Activated CD4-positive, alpha-beta memory T cell treated with anti-CD3 and anti-CD28 coated beads for 36 hours (primary cell): ENCODE results near the gene FGFRL1. TPM values are rescaled to one million over a fixed set of nuclear protein-coding genes. Genes with fewer than 3 reads are reported as not detected.

ENCODE experiments used
- CTCF ChIA-PET: fragments of 350-600 bp; sonication (Branson Sonifier 250); formaldehyde crosslinking; loops from one replicate; lab custom pipeline; 2021; ENCODE audit warnings: antibody characterized with exemption, inconsistent platforms; lab: Charles Lee
- POLR2A ChIA-PET: fragments of 350-600 bp; sonication (Branson Sonifier 250); formaldehyde crosslinking; loops from one replicate; lab custom pipeline; 2021; ENCODE audit warnings: antibody characterized with exemption; lab: Charles Lee
- DNase-seq: peaks from one replicate; pipeline ENCODE4 v3.0.0-alpha.2; 2020
- H3K27ac Mint-ChIP-seq: one replicate; pipeline ENCODE4 v1.8.0; 2021; ENCODE audit warnings: mixed read lengths
- H3K27me3 Mint-ChIP-seq: one replicate; pipeline ENCODE4 v1.8.0; 2021; ENCODE audit warnings: mixed read lengths
- H3K36me3 Mint-ChIP-seq: one replicate; pipeline ENCODE4 v1.8.0; 2021; ENCODE audit warnings: mixed read lengths
- H3K4me1 Mint-ChIP-seq: one replicate; pipeline ENCODE4 v1.8.0; 2021; ENCODE audit warnings: low read depth, mixed read lengths
- H3K4me3 Mint-ChIP-seq: one replicate; pipeline ENCODE4 v1.8.0; 2021; ENCODE audit warnings: mild to moderate bottlenecking, mixed read lengths
- H3K9me3 Mint-ChIP-seq: one replicate; pipeline ENCODE4 v1.8.0; 2021; ENCODE audit warnings: mixed read lengths
- intact Hi-C: fragments of 100-400 bp; cut with micrococcal nuclease; formaldehyde crosslinking; loops from one replicate; pipeline ENCODE4 v1.15.1; 2023
- total RNA-seq, 2 experiments: library from RNA; stranded (reverse); gene quantifications; one replicate each; pipeline ENCODE4 v1.2.3, GENCODE V29; 2021

Gene FGFRL1
- total RNA-seq, 2 experiments from 2014 or later: 12.2 to 15.1 TPM

DNA sequence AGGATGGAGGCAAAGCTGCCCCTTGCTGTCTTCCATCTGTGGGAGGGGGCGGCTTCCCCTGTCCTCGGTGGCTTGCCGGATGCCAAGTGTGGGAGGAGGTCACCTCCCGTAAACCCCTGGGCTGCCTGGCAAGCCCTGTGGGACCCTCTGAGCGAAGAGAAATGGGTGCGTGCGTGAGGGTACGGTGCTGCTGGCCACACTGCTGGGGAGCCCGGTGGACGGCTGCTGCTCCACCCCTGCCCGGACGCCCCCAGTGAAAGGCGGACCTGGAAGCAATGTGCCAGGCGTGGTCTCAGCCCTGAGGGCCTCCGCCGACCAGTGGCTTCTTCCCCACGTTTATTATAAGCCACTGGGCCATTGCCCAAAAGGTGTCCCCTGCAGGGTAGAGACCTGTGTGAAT is 29.1 kb upstream of the FGFRL1 start:
- ChIA-PET CTCF (no interaction called here), POLR2A (no interaction called here)
- H3K9me3 Mint-ChIP-seq: no peaks in the 10 kb centered on the region
- no peak overlapping the region for H3K4me3 Mint-ChIP-seq
- H3K27ac Mint-ChIP-seq: no peak overlapping the region
- no peaks in the 10 kb centered on the region for H3K27me3 Mint-ChIP-seq
- peaks cover 14% of the 10 kb centered on the region for H3K4me1 Mint-ChIP-seq
- H3K36me3 Mint-ChIP-seq: no peaks in the 10 kb centered on the region
- intact Hi-C loops: no loop called here
- no peak for DNase-seq

DNA sequence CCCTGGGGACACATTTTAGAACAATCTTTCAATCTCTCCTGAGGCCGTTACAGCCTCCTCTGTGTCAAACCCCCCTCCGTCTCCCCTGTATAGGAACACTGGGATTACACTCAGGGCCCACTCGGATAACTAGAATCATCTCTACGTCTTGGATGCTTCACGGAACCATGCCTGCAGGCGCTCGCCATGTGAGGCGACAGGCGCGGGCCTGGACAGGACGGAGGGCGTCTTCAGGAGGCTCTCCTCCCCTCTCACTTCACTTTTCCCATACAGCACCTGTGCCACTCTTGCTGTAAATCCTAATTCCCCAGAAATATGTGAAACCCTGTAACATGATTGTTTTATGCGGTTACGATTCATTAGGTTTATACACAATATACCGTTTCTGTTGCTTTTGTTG is 28.6 kb upstream of the FGFRL1 start:
- H3K4me1 Mint-ChIP-seq: peaks cover 17% of the 10 kb centered on the region
- POLR2A ChIA-PET: no interaction called here
- H3K27me3 Mint-ChIP-seq: no peaks in the 10 kb centered on the region
- H3K36me3 Mint-ChIP-seq: no peaks in the 10 kb centered on the region
- CTCF ChIA-PET: no interaction called here
- intact Hi-C loops: no loop called here
- H3K9me3 Mint-ChIP-seq: no peaks in the 10 kb centered on the region
- no peak overlapping the region for H3K4me3 Mint-ChIP-seq
- H3K27ac Mint-ChIP-seq: no peak overlapping the region
- no peak for DNase-seq

GRCh38 chr4:984336-985054 is 26.9 kb upstream of the FGFRL1 start:
- no peak overlapping the region for H3K27ac Mint-ChIP-seq
- H3K27me3 Mint-ChIP-seq: no peaks in the 10 kb centered on the region
- peak overlapping the region; percentile 41 for H3K4me3 Mint-ChIP-seq
- POLR2A ChIA-PET: no interaction called here
- H3K4me1 Mint-ChIP-seq: peaks cover 21% of the 10 kb centered on the region
- no peaks in the 10 kb centered on the region for H3K9me3 Mint-ChIP-seq
- no peak for DNase-seq
- intact Hi-C loops: no loop called here
- CTCF ChIA-PET: interaction anchor here (1.8 kb wide), 1 partner anchor 242 kb away, joined by 6 read pairs; no protein-coding TSS in a partner anchor
- no peaks in the 10 kb centered on the region for H3K36me3 Mint-ChIP-seq

DNA sequence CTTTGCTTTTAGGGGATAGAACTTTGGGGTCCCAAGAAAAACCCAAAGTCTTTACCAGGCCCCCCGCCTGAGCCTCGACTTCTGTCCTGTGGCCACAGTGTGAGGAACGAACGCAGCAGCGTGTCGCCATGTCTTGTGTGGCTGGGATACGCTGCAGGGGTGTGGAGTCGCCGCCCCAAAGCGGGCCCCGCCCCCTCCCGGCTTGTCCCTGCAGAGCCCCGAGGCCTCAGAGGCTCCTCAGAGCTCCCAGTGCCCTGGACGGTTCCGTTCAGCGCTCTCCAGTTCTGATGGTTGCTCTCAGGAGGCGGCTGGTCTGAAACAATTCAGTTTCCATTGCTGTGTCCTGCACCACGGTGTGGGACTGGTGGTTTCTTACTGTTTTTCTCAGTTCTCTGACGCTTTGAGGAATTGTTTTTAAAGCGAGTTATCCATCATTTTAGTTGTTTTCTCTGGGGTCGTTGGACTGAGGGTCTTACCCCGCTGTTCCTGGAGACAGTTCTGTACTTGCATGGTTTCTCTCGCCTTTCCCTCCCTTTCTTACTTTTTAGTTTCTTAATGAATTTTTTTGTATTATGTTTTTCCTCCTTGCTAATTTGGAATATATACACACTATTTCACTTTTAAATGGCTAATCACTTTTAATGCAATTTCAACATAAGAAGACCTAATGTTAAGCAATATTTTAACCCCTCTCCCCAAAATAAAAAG is 26.1 kb upstream of the FGFRL1 start:
- peak; percentile 84 for DNase-seq
- intact Hi-C loops: no loop called here
- Mint-ChIP-seq H3K36me3 (no peaks in the 10 kb centered on the region), H3K27ac (no peak overlapping the region), H3K4me1 (peaks cover 21% of the 10 kb centered on the region), H3K27me3 (no peaks in the 10 kb centered on the region), H3K9me3 (no peaks in the 10 kb centered on the region), H3K4me3 (peak overlapping the region; percentile 41)
- CTCF ChIA-PET: interaction anchor here (1.8 to 2.8 kb wide), 2 partner anchors 243 kb away, joined by 6 to 25 read pairs; no protein-coding TSS in a partner anchor
- POLR2A ChIA-PET: no interaction called here

- POLR2A ChIA-PET: interaction anchor here (1.2 to 1.4 kb wide), 2 partner anchors 23 to 54 kb away, joined by 3 to 5 read pairs; partner anchors contain the start of genes GAK and TMEM175
- H3K36me3 Mint-ChIP-seq: no peaks in the 10 kb centered on the region
- CTCF ChIA-PET: interaction anchor here (1.0 to 2.8 kb wide), 6 partner anchors 56 to 281 kb away, joined by 3 to 25 read pairs (median 4); partner anchors contain the start of genes GAK and TMEM175
- DNase-seq: no peak
- intact Hi-C loops: loop anchor here (2.0 kb wide), 1 partner anchor 244 kb away; no protein-coding TSS in a partner anchor
- H3K4me3 Mint-ChIP-seq: peak overlapping the region; percentile 88
- peaks cover 21% of the 10 kb centered on the region for H3K4me1 Mint-ChIP-seq
- H3K27me3 Mint-ChIP-seq: no peaks in the 10 kb centered on the region
- H3K27ac Mint-ChIP-seq: peak overlapping the region; percentile 72
- H3K9me3 Mint-ChIP-seq: no peaks in the 10 kb centered on the region
These were observed 25.0 kb upstream of the FGFRL1 start for GRCh38 chr4:986428-986878.

GRCh38 chr4:986879-987623 is 24.4 kb upstream of the FGFRL1 start, which contains the start of gene IDUA:
Gene IDUA (plus strand): TSS chr4:987044. CDS start chr4:987085, 41 bp downstream.
- Mint-ChIP-seq H3K27me3 (no peaks in the 10 kb centered on the region), H3K4me3 (peak within 1 kb of the TSS; percentile 88), H3K36me3 (no peaks in the 10 kb centered on the region), H3K4me1 (peaks cover 21% of the 10 kb centered on the region), H3K27ac (peak within 1 kb of the TSS; percentile 72), H3K9me3 (no peaks in the 10 kb centered on the region)
- POLR2A ChIA-PET: interaction anchor here (1.2 to 1.4 kb wide), 2 partner anchors 23 to 55 kb away, joined by 3 to 5 read pairs; partner anchors contain the start of genes GAK and TMEM175
- intact Hi-C loops: loop anchor here (1.0 to 2.0 kb wide), 4 partner anchors 14 to 244 kb away; partner anchors contain the start of genes DGKQ, GAK and TMEM175
- CTCF ChIA-PET: interaction anchor here (0.7 to 2.8 kb wide), 8 partner anchors 56 to 280 kb away, joined by 3 to 25 read pairs (median 4); partner anchors contain the start of genes GAK and TMEM175
- DNase-seq: peak; percentile 92

DNA sequence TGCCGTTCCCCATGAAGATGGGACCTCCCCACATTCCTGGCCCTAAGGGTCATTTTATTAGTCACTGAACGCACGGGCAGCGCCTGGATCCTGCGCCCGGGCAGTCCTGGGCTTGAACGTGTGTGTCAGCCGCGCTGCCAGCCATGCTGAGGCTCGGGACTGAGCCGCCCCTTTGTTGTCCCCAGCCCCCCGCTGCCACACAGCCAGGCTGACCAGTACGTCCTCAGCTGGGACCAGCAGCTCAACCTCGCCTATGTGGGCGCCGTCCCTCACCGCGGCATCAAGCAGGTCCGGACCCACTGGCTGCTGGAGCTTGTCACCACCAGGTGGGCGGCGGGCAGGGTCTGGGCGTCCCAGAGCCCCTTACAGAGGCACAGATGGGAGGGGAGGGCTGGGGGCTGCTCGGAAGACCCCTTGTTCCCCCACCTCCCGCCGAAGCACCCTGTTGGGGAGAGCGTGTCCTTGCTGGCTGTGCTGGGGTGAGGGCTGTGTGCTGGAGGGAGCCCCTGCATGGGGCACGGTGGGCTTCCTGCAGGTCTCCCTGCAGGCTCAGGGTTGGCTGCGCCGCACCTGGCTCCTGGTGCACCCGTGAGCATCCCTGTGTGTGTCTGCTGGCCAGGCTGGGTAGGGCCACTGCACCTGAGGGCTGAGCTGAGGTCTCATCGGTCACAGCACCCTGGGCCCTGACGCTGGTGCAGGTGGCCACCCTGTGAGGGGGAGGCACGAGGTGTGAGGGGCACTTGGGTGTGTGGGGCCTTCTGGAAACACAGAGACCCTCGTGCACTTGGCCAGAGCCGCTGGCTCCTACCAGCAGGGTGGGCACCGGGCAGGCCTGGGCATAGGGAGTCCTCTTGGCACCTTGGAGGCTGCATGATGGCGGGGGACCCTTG is 23.6 kb upstream of the FGFRL1 start:
- Mint-ChIP-seq H3K4me3 (peak overlapping the region; percentile 76), H3K9me3 (no peaks in the 10 kb centered on the region), H3K27me3 (no peaks in the 10 kb centered on the region), H3K27ac (peak overlapping the region; percentile 62), H3K36me3 (no peaks in the 10 kb centered on the region), H3K4me1 (peaks cover 21% of the 10 kb centered on the region)
- ChIA-PET CTCF (interaction anchor here (0.7 to 2.8 kb wide), 8 partner anchors 57 to 279 kb away, joined by 3 to 25 read pairs (median 4); partner anchors contain the start of genes GAK and TMEM175), POLR2A (interaction anchor here (1.2 kb wide), 1 partner anchor 56 kb away, joined by 5 read pairs; the partner anchor contains the start of genes GAK and TMEM175)
- DNase-seq: no peak
- intact Hi-C loops: loop anchor here (1.0 to 2.0 kb wide), 4 partner anchors 15 to 245 kb away; partner anchors contain the start of genes DGKQ, GAK and TMEM175

DNA sequence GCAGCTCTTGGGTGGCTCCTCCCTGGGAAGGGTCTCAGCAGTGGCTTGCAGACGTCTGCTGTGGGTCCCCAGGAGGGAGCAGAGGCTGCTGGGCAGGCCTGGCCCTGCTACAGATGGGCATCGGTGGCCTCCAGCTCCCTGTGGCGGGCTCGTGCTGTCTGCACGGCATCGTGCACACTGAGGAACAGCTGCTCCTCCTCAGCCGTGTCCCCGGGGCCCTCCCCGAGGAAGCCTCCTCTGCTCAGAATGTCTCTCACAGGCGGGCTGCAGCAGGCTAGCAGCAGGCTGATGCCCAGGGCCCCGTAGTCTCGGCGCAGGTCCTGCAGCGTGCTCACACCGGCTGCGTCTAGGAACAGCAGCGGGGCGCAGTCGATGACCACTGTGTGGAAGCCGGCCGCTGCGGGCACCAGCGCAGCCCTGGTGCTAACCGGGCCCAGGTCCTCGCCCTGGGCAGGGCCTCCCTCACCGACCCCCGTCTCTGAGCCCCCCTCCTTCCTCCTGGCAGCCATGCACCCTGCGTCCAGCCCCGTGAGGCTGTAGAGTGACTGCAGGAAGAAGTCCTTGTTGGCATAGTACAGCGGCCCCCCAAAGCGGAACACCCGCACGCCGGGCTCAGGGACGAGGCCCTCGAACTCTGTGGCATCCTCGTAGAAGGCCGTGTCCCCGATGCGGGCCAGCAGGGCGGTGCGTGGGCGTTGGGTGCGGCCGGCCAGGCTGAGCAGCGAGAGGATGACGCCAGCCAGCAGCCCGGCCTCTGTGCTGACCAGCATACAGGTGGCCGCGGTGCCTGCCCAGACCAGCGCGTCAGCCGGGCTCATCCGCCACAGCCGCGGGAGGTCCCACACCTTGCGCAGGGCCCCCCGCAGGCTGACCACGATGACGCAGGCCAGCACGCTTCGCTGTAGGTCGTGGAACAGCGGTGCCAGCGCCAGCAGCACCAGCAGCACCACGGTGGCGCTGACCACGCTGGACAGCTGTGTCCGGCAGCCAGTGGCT is 22.4 kb upstream of the FGFRL1 start:
- ChIA-PET POLR2A (no interaction called here), CTCF (no interaction called here)
- Mint-ChIP-seq H3K9me3 (no peaks in the 10 kb centered on the region), H3K27ac (no peak overlapping the region), H3K27me3 (no peaks in the 10 kb centered on the region), H3K36me3 (no peaks in the 10 kb centered on the region), H3K4me3 (no peak overlapping the region), H3K4me1 (peaks cover 21% of the 10 kb centered on the region)
- intact Hi-C loops: no loop called here
- DNase-seq: no peak

DNA sequence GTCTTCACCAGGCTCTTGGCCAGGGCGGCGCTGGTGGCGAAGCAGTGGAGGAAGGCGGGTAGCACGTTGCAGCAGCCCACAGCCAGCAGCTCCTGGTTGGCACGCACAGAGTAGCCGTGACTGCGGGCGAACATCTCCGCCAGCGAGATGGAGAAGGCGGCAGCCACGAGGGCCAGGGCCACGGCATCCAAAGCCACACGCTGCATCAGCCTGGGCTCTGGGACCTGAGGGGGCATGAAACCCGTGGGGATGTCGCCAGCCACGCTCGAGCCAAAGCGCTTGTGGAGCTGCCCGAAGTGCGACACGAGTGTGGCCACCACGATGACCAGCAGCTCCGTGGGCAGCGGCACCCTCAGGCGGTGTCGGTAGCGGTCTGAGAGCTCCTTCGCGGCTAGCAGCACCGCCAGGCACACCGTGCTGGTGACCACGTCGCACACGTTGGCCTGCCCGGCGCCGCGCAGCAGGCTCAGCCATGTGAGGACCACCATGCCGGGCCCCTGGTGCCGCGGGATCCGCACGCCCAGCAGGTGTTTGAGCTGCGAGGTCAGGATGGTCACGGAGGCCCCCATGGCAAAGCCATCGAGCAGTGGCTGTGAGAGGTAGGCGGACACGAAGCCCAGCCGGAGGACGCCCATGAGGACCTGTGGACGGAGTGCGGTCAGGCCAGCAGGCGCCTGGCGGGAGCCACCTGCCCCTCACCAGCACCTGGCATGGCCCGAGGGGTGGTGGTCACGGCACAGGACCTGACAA is 21.5 kb upstream of the FGFRL1 start:
- DNase-seq: no peak
- ChIA-PET POLR2A (no interaction called here), CTCF (no interaction called here)
- H3K27me3 Mint-ChIP-seq: no peaks in the 10 kb centered on the region
- H3K36me3 Mint-ChIP-seq: no peaks in the 10 kb centered on the region
- H3K4me1 Mint-ChIP-seq: peaks cover 20% of the 10 kb centered on the region
- no peaks in the 10 kb centered on the region for H3K9me3 Mint-ChIP-seq
- H3K4me3 Mint-ChIP-seq: no peak overlapping the region
- intact Hi-C loops: no loop called here
- no peak overlapping the region for H3K27ac Mint-ChIP-seq
